HG03039 (cell line): ENCODE data around the gene GPR84.
A peak's percentile ranks its signal among the peaks of the same experiment; 100 is the strongest.

ENCODE experiments used
- ATAC-seq: cut with Tn5 transposase; IDR thresholded peaks from one replicate; pipeline ENCODE4 v1.9.1; 2021; ENCODE audit warnings: mild to moderate bottlenecking, moderate library complexity; ENCODE audit not compliant: unreplicated experiment

The GPR84 gene

DNA sequence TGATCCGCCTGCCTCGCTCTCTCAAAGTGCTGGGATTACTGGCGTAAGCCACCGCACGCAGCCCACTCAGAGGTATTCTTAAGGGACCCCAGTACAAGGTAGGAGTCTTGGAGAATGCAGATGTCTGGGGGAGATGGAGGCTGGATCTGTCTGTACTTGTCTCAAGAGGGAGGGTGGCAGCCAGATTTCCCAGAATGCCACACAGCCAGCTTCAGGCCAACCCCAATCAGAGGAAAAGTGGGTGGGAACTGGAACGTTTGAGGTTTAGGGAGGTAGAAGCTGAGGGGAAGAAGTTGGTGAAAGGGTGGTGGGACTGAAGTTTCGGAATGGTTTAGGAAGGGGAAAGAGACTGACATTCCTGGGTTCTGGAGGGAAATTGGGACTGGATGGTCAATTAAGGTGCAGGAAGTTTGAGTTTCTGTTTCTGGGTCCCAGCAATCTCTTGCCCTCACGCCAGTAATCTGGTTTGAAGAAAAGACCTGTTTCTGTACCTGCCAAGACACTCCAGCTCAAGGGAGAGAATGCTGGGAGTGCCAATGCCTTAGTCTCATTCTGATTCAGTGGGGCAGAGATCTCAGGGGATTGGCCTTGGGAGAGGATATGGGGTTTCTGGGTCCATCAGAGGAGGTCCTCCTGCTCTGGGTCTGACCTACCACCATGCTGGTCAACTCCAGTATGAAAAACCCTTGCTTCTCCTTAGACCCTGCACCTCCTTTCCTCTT lies 28.4 kb upstream of the GPR84 start:
- ATAC-seq: no peak

DNA sequence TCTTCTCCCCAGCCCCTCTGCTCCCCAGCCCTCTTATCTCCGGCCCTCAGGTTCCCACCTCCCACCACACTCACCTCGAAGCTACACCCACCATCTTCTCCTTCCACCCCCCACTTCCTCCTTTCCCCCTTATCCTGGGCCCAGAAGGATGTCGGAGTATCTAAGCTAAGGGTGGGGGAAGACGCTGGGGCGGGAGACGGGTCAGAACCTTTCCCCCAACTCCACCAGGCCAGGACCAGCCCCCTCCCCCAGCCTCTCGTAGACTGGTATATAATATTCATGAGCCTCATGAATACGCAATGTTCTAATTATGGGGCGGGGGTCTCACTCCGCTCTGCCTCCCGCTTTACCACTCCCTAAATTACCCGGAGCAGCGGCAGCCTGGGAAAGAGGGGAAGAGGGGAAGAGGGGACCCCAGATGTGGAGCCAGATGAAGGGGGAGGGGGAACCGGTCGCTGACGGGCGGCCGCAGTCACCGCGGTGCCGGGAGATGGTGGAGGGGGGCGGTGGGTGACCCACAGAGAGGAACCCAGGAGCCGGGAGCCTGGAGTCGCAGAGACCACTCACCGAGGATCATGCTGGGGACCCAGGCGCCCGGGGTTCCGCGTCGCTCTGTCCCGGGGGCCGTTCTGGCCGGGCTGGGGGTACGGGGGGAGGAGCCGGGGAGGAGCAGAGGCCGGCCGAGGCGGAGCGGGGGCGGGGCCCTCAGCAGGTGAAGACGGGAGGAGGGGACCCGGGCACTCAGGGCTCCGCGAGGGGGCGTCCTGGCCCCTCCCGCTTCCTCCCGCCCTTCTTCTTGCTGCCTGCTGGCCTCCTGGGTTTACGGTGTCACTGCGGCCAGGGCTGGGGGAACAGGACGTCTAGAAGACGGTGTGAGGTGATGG lies 26.6 kb upstream of the GPR84 start:
- peak; percentile 45 for ATAC-seq

DNA sequence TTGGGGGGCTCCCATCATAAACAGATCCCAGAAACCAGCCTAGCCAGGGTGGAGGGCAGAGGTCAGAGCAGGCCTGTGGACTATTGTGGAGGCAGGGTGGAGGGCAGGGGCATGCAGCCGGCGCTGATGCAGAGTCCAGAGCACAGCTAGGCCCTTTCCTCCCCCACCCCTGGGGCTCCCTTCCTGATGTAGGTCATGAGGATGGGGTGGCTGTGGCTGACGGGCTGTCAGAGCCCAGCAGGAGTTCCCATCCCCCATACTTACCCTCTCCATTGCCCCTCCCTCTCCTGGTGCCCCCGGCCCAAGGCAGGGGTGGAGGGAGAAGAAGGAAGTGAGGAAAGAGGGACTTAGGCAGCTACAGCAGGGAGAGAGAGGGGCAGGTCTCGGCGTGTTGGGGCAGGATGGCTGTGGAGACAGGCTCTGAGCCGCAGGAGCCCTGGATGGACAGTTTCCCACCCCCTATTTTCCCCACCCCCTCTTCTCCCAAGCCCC lies 25.9 kb upstream of the GPR84 start:
- ATAC-seq: no peak

- ATAC-seq: no peak
Measured at GRCh38 chr12:54389607-54390175, 25.4 kb upstream of the GPR84 start.

DNA sequence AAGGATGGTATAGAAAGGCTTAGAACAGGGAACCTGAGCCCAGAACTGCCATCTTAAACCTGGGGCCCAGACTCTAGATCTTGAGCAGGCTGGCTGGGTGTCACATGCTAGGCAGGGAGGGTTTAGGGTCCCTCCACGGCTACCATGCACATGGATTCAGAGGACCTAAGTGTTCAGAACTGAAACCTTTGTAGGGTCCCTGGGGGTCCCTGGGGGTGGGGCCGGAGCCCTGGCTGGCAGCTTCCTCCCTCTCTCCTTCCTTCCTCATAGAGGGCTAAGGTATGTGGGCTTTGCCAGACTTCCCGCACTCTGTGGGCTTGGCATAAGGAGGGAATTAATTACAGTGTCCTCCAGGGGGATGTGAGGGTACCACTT lies 24.8 kb upstream of the GPR84 start:
- no peak for ATAC-seq

DNA sequence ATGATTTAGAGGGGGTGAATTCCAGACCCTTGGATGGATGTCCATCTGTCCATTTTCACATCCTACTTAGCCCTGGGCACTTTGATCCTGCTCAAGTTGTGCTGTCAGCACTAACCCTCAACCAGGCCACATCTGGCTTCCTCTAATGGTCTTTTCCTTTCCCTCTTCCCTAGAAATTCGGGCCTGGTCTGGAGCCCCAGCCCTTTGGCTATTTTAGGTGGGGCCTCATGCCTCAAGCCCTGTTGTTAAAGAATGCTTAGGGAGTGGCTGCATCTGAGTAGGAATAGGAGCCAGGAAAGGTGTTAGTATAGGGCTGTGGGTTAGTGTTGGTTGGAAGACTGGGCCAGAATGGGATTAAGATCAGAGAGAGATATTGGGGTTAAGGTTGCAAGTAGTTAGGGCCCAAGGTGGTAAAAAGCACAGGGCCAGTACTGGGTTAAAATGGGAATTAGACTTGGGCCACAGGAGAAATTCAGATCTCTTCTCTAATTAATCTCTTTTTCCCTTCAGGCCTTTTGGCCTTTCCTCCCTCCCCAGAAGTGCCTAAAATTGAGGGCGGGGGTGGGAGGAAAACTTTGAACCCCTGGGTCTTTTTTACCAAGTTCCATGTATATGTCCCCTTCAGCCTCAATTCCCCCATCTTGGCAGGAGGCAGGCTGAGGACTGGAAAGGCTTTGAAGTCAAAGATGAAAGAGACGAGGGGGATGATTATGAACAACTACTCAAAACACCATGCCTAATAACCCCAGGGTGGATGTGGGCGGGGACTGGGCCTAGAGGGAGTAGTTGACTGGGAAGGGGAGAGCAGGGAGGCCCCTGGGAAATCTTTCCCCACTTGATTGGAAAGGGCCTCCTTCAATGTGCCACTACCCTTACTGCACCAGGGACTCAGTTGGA lies 24.2 kb upstream of the GPR84 start:
- ATAC-seq: no peak

DNA sequence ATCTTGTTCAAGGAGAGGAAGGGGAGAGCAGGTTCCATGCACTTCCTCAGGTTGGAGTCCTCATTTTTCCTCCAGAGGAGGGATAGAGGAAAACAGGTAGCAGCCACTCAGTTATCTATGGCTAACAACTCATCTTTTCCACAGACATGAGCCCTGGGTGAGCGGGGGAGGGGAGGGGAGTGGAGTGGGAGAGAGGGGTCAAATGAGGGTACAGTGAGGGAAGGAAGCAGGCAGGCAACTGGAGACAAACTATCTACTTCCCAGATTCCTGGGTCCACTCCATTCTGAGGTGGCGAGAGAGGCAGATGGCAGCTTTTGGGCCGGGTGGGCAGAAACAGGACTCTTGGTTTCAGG lies 22.8 kb upstream of the GPR84 start:
- no peak for ATAC-seq

DNA sequence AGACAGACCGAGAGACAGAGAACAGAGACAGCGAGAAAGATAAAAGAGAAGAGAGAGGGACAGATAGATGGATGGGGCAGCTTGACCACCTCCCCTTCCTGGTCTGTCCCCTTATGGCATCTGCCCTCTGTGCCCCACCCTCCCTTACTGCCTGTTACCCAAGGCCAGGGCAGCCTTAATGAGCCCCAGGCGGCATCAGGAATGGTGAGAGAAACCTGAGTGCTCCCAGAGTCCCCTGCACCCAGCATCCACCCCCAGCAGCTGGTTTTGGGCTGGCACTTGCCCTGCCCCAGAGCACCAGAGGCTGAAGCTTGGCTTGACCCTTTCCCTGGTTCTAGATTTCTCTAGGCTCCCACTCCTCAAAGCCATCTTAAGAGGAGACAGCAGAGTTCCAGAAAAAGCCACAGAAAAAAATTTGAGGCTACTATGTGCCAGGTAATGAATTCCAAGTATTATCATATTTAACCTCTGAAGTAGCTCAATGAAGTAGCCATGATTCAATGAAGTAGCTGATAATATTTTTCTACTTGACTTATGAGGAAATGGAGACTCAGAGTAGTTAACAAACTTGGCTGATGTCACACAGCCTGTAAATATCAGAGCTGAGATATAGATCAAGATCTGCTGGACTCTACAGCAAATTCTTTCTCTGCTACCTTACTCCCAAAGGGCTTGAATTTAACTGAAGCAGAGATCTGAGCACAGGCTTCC lies 22.3 kb upstream of the GPR84 start:
- ATAC-seq: no peak

GRCh38 chr12:54385251-54385914 lies 21.1 kb upstream of the GPR84 start:
- ATAC-seq: peak; percentile 51

- ATAC-seq: no peak
Measured at GRCh38 chr12:54384591-54385041, 20.3 kb upstream of the GPR84 start, which contains the start of gene ZNF385A. ZNF385A (minus strand) TSS chr12:54384733; CDS start chr12:54384514, 219 bp downstream.

- ATAC-seq: no peak
Measured at GRCh38 chr12:54383041-54383609, 18.8 kb upstream of the GPR84 start.

GRCh38 chr12:54381136-54381535 lies 16.9 kb upstream of the GPR84 start:
- no peak for ATAC-seq

DNA sequence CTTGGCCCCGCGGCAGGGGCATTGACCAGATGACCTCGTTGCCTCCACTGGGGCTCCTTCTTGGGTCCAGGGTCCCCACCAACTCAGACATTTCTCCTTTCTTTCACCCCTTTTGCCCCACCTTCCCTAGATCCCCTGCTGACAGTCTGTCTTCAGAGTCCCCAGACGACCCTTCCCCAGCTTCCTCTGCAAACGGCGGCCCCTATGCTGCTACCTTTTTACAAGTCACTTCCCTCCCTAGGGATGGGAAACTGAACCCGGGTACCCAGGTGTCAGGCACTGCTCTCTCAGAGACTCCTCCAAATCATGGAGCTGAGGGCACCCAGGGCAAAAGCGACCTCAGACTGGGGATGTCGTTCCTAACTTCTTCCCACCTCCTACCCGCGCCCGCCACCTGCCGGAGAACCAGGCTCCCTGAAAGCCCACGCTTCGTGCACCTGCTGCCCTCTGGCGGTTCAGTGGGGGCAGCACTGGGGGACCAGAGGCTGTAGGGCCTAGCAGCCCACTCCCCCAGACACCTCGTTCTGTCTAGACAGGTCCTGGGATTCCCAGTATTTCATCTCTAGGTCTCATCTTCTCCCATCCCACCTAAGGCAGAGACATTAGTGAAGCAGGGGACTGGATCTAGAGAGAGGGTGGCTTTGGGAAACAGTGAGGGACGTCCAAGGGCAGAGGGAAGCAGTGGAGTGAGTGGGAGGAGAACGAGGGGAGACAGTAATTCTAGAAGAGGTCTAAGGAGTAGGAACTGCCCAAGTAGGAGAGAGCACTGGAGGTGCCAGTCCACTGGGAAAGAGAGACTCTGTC lies 15.3 kb upstream of the GPR84 start:
- ATAC-seq: peak; percentile 78

DNA sequence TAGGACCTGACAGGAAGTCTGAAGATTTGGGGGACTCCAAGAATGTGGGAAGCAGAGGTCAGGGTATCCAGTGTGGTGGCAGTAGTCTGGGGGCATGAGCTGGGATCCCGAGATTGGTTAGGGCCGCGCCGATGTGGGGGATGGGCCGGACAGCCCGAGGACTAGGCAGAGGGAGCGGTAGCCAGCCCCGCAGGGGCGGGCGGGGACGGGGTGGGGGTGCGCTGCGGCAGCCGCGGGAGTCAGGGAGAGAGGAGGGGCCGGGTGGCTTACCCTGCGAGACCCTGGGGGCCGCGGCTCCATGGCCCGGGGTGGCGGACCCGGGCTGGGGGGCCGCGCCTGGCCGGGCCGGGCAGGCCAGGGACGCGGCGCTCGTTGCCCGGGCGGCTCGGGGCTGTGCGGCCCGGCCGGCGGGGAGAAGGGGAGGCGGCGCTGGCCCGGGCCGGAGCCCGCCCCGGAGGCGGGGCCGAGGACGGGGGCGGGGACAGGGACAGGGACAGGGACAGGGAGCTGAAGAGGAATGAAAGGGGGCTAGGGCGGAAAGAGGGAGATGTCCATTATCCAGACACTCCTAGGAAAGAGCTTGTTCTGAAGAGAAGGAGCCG lies 14.6 kb upstream of the GPR84 start:
- ATAC-seq: no peak

DNA sequence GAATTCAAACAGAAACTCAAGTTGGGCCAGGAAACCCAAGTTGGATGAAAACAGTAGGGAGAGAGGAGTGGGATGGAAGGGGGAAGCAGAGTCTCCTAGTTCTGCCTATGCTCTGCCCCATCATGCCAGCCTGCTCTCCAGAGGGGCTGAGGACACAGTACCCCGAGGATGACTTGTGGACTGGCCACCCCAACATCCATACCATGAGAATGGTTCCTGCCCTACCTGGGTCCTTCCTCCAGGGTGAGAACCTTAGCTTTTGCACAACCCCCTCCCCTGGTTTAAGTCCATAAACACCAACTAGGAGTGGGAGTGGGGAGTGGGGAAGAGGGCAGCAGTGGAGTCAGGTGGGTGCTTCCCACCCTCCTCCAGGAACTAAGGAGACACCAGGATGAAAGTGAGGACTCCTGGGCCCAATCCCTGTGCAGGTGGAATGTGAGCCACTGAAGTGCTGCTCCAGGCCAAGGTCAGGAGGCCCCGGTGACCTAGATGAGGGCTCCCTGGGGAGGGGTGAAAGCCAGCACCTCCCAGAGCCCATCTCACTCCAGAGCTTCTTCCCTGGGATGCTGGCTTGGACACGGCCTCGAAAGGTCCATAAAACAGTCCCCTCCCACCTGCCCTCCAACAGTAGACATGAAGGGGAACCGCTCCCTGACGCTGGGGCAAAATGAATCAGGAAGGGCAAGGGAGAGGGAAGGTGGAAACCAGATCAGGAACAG lies 13.7 kb upstream of the GPR84 start:
- ATAC-seq: no peak

- no peak for ATAC-seq
Measured at GRCh38 chr12:54377007-54377406, 12.7 kb upstream of the GPR84 start.

DNA sequence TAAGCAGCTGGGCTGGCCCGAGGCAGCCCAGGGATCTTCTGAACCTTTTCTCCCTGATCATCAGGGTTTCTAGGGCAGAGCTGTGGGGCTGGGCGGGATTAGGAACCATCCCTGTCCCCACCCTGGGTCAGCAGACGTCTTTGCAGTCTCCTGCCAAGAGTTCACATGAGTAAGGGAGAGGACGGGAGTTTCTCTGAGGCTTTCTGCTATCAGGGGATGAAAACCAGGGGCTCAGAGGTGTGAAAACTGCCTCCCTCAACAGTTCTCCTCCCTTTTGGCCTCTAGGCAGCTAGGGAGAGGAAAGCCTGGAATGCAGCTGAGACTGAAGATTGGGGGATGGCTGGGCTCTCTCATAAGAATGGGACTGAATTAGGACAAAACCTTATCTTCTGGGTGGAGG lies 12.3 kb upstream of the GPR84 start:
- ATAC-seq: no peak
